ENCODE results near the gene PHOSPHO2. TPM values are rescaled to one million over a fixed set of nuclear protein-coding genes. Genes with fewer than 3 reads are reported as not detected.

Gene PHOSPHO2
- total and polyA plus RNA-seq, 4 donors = 1.4 to 5.3 (median 3.6) TPM

GRCh38 chr2:169683425-169684134 is 10.7 kb upstream of the PHOSPHO2 start:
- peak; percentile 91 to 93 for TF ChIP-seq HNF4A (conservative IDR thresholded peaks at IDR 0.05)
- peak; percentile 30 to 86 for TF ChIP-seq GABPA (IDR thresholded peaks at IDR 0.05 in 1 of 2, conservative IDR thresholded peaks at IDR 0.05 in 1 of 2)
- TF ChIP-seq ATF3 (IDR thresholded peaks at IDR 0.05) = peak; percentile 51
- peak in 1 of 2 donors; percentile 68 for TF ChIP-seq RXRA (IDR thresholded peaks at IDR 0.05)
- peak; percentile 58 for TF ChIP-seq REST (IDR thresholded peaks at IDR 0.05)
- TF ChIP-seq SP1 (IDR thresholded peaks at IDR 0.05) = peak; percentile 94
- no peak for TF ChIP-seq FOXA1 (IDR thresholded peaks at IDR 0.05)
- TF ChIP-seq RAD21 (IDR thresholded peaks at IDR 0.05) = peak; percentile 54 to 56
- TF ChIP-seq JUND (IDR thresholded peaks at IDR 0.05) = peak; percentile 55 to 71
- peak; percentile 41 for TF ChIP-seq FOXA2 (IDR thresholded peaks at IDR 0.05)
- TF ChIP-seq YY1 (IDR thresholded peaks at IDR 0.05) = peak; percentile 73
- peak; percentile 80 for TF ChIP-seq ZBTB33 (IDR thresholded peaks at IDR 0.05)
- peak; percentile 71 for TF ChIP-seq HNF4G (IDR thresholded peaks at IDR 0.05)
- TF ChIP-seq MAX (IDR thresholded peaks at IDR 0.05) = no peak
- no peak for TF ChIP-seq CTCF (IDR thresholded peaks at IDR 0.05; ENCODE audit: low read depth, low read length, missing input control)
- H3K9me3 ChIP-seq (ENCODE audit: control insufficient read depth in 4 of 4, low read length in 3 of 4) = no peaks in the 10 kb centered on the region
- H3K4me1 ChIP-seq (ENCODE audit: control insufficient read depth in 4 of 4, insufficient read depth in 4 of 4, low read length in 3 of 4) = peaks cover 3 to 17% (median 10%) of the 10 kb centered on the region in 4 donors
- no peak overlapping the region for H3K4me3 ChIP-seq (ENCODE audit: low read depth in 1 of 3, low read length in 3 of 3)
- H3K27me3 ChIP-seq (ENCODE audit: control insufficient read depth in 4 of 4, insufficient read depth in 4 of 4, low read length in 3 of 4) = no peaks in the 10 kb centered on the region
- 24% methylated on average over 3 of the region's 3 CpGs for WGBS
- H3K9ac ChIP-seq (ENCODE audit: low read depth in 1 of 2, low read length in 2 of 2) = peak overlapping the region in 1 of 2 donors; percentile 53
- H3K36me3 ChIP-seq (ENCODE audit: control insufficient read depth in 4 of 4, insufficient read depth in 3 of 4, low read depth in 1 of 4, low read length in 3 of 4) = no peaks in the 10 kb centered on the region
- DNase-seq (ENCODE audit: low spot score) = no peak
- H3K27ac ChIP-seq (ENCODE audit: low read depth in 1 of 2, low read length in 2 of 2) = peak overlapping the region; percentile 73 to 90
